Breast epithelium (tissue), 3 donors: ENCODE results near the gene SATB1.

Experiments
- CTCF ChIP-seq, 3 donors: fragments of 450-650 bp; IDR thresholded peaks; one replicate each; pipeline ENCODE4 v1.5.1; 2016 to 2017; ENCODE audit warnings: antibody characterized with exemption in 3 of 3, mild to moderate bottlenecking in 3 of 3, moderate library complexity in 3 of 3
- POLR2A ChIP-seq: fragments of 450-650 bp; IDR thresholded peaks from one replicate; pipeline ENCODE4 v1.6.1; 2016; ENCODE audit warnings: antibody characterized with exemption, mild to moderate bottlenecking, moderate library complexity

GRCh38 chr3:18436213-18436612 lies 11.1 kb upstream of the SATB1 start:
- no peak for TF ChIP-seq POLR2A
- no peak for TF ChIP-seq CTCF (IDR thresholded peaks at IDR 0.05)
